Dedifferentiated amniotic fluid mesenchymal stem cell (primary cell): ENCODE data around the gene SLC43A2.

Experiments used
- DNase-seq: peaks from one replicate; pipeline ENCODE4 v3.0.0-alpha.2; 2016; ENCODE audit errors: extremely low spot score

Gene SLC43A2

DNA sequence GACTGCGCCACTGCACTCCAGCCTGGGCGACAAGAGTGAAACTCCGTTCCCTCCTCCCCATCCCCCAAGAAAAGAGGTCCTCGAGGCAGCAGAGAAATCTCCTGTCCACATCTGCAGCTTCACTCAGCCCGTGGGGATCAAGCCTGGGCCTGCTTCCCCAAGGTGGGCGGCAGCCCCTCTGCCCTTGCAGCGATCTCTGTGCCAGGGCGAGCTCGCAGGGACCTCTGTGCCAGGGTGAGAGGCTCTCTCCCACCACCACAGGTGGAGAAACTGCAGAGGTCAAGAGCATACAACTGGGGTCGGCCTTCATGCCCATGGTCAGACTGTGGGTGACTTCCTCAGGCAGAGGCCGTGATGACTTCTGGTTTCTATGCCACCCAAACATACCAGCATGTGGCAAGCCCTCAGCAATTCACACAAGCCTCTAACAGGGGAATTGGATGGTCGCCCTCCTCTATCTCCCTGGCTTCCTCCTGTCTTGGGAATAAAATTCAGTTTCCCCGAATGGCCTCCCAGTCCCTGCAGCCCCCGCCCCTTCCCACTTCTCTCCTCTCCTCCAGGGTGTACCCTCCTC is 5.5 kb downstream of the SLC43A2 start:
- no peak for DNase-seq

DNA sequence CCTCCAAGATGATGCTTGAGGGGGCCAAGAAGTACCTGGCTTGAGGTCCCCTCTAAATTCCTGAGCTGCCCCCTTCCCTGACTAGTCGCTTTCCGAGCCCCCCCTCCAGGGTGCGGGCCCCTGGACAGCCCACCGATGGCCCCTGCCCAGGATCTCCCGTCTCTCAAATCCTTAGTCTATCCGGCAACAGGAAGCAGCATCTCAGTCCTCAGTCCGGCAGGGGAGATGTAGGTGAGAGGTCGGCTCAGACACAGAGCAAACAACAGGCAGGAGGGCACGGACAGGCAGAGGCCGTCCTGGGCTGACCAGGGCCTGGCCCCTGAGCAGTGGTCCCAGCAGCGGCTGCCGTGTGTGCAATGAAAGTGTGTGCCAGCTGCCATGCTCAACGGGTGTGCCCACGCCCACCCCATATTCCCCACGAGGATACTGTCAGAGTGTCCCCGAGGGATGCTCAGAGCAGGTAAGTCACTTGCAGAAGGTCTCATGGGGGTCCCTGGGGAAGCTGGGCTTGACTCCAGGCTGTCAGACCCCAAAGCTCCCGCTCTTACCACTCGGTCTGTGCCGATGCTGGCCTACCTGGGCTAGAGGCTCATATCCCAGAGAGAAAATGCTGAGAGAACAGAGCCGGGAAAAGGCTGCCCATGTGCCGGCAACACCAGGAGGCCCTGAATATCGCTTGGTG is 7.2 kb downstream of the SLC43A2 start:
- DNase-seq = no peak

DNA sequence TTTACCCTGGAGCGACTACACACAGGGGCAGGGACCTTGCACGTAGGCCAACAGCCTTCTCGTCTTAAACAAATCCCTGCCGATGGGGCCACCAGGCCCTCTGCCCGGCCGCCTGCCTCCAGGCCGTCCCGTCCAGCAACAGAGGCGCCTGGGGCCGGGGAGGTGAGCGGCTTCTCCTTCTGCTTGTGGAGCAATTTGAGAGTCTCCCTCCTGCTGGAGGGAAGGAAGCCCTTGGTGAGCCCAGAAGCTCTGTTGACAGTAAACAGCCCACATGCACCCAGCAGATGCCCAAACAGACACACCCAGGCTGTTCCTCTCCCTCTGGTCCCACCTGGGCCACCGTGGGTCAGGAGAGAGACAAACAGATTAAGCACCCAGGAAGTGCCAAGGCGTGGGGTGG is 8.1 kb downstream of the SLC43A2 start:
- no peak for DNase-seq

DNA sequence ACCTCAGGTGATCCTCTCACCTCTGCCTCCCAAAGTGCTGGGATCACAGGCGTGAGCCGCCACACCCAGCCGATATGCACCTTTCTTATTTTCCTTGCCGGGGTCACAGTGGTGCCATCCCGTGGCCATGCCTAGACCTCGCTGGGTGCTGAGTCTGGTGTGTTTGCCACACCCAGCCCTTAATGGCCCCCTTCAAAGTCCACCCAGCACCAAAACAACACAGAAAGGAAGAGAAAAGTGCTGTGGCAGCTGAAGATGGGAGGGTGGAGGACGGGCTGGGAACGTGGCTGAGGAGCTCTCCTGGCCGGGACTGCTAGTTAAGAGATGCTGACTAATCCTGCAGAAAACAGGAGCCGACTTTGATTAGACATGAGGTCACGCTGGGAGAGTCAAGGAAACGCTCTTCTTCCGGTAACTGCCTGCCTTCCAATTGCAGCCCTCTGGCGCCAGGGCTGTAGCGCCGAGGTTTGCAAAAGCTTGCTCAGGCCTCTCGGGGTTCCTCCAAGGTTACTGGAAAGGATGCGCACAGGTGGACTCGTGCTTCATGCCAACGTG is 10.9 kb downstream of the SLC43A2 start:
- DNase-seq = peak; percentile 34

DNA sequence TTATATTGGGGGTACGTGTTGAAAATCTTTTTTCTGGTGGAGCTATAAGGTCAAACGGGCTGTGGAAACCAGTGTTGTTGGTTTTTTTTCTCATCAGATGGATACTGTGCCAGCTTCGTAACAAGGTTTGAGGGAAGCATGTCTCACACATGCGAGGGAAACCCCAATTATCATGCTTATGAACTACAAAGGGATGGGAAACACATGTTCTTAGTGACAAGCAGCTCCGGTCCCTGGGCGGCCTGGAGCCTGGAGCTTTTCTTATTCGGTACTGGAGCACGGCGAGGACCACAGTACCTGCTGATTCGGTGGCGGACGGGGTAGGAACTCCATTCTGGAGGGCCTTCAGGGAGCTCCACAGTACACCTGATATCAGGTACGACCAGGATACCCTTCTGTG is 12.5 kb downstream of the SLC43A2 start:
- no peak for DNase-seq

DNA sequence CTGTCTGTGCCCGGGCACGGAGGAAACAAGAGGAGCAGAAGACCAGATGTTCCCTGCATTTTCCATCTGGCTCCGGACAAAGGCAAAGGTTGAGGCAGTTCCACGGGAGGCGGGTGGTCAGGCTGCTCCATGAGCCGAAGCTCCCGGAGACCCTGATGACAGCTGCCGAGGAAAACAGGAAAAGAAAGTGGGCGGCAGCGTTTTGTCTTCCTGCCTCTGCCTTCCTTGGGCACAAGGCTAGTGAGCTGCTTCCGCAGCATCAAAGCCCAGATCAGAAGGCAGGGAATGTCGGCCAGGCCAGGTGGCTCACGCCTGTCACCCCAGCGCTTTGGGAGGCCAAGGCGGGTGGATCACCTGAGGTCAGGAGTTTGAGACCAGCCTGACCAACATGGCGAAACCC is 16.2 kb downstream of the SLC43A2 start:
- no peak for DNase-seq

DNA sequence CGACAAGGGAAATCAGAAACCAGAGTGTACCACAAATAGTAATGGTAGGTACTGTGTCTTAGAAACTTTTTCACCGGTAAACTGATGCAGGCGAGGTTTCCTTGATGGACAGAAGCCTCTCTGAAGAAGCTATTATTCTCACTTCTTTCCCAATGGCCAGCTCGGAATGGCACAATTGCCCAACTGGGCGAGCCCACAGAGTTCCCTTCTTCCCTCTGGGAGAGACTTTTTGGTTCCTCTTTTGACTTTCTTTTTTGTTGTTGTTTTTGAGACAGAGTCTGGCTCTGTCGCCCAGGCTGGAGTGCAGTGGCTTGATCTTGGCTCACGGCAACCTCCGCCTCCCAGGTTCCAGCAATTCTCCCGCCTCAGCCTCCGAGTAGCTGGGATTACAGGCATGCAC is 16.9 kb downstream of the SLC43A2 start:
- DNase-seq = no peak

DNA sequence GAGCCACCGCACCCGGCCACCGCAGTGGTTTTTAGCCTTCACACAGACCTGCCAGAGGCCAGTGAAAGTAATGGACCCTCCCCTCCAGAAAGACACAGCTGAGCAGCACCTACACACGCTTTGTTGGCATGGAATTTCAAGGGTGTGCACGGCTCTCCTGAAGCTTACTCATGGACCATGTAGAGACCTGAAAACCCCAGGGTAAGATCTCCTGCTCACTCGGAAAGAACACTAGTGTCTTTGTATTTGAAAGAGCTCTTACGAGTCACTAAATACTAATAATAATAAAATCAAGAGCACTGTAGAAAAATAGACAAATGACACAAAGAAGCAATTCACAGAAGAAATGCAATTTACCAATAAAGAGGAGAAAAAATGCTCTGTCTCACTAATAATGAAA is 20.0 kb downstream of the SLC43A2 start:
- no peak for DNase-seq

DNA sequence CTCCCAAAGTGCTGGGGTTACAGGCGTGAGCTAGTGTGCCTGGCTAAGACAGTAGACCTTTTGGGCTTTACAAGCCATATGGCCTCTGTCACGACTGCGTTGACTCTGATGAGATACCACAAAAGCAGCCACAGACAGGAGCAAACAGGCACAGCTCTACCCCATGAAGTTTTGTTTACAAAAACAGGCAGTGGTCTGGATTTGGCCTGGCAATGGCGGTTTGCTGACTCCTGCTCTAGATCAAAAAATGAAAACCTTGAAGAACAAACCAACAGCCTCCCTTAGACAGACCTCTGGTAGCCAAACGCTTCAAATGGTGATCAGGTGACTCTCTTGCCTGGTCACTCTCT is 20.7 kb downstream of the SLC43A2 start:
- DNase-seq = no peak

DNA sequence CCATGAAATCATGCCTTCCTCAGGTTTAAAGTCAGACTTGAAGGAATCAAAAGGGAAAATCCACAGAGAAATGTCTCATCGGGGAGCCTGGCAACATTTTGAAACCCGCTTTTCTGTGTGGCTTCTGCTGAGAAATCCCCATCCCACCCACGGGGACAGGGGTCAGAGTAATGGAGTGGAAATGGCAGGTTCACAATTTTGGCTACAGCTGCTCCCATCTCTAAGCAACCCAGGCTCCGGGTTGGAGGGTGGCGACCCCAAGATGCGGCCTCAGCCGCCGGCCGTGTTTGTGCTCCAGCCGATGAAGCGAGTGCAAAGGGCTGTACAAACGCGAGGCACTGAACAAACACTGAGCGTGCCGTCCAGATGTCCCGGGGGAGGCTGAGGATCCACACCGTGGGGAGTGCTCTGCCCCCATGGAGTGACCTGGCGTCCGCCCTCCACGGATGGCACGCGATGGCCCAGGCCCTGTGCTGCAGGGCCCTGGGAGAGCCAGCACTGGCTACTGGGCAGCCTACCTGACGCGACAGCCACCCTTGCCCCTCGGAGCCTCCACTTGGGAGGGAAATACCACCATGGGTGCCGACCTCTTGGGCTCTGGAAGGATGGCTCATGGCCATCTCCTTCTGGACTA is 22.2 kb downstream of the SLC43A2 start:
- DNase-seq = no peak

DNA sequence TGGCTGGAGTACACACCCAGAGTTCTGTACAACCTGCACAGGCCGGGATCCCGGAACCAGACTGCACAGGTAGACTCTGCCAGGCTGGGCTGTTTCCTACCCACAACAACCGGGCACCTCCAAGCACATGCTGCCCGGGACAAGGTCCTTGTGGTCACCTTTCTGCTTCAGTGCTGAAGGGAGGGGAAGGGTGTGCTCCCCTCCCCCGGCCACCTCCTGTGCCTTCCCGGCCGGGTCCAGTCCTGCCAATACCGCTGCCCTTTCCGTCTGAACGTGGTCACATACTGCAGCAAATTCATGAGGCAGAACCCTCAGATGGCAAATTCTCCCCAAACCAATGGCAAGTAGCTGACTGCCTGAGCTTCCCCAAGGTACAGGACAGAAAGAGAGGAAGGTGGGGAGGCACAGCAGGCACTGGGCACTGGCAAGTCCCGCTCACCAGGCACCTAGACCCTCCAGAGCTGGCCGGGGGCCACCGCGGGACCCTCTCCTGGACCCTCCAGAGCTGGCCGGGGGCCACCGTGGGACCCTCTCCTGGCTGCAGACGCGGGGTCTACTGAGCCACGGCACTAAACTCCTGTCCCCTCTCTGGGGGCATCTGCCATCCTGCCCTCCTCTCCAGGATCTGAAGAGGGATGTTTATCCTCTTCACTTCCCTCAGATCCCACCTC is 22.8 kb downstream of the SLC43A2 start:
- no peak for DNase-seq

DNA sequence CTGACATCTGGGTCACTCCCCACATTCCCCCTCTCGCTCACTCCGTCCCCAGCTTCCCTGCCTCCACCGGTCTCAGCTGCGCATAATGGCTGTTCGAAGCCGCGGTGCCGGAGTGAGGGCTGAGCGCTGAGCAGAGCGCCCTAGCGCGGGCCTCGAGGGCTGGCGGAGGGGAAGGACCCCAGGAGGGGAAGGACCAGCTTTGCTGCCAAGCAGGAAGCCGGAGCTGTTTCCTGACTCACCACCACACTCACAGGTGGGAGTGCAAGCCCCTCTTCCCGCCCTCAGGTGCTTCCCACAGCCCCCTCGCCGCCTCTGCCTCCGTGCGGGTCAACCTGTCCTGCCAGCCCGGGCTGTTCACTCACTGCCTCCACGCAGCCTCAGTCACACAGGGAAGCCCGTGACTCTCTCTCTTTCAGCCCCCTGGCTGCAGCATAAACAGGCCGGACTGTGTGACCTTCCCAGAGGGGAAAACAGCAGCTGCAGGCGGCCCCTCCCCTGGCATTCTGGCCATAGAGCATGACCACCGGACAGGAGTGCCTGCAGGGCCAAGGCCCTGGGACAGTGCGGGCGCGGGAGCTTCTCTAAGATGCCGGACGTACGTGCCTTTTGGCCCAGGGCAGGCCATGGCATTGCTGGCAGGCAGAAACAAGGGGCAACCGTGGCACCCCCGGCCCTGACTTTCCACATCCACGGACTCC is 23.7 kb downstream of the SLC43A2 start:
- DNase-seq = no peak

DNA sequence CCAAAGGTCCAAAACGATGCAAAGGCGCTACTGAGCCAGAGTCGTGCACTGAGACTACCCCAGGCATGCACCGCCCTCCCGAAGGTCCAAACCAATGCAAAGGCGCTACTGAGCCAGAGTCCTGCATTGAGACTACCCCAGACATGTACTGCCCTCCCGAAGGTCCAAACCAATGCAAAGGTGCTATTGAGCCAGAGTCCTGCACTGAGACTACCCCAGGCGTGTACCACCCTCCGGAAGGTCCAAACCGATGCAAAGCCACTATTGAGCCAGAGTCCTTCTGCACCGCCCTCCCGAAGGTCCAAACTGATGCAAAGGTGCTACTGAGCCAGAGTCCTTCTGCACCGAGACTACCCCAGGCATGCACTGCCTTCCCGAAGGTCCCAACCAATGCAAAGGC is 27.1 kb downstream of the SLC43A2 start:
- no peak for DNase-seq

DNA sequence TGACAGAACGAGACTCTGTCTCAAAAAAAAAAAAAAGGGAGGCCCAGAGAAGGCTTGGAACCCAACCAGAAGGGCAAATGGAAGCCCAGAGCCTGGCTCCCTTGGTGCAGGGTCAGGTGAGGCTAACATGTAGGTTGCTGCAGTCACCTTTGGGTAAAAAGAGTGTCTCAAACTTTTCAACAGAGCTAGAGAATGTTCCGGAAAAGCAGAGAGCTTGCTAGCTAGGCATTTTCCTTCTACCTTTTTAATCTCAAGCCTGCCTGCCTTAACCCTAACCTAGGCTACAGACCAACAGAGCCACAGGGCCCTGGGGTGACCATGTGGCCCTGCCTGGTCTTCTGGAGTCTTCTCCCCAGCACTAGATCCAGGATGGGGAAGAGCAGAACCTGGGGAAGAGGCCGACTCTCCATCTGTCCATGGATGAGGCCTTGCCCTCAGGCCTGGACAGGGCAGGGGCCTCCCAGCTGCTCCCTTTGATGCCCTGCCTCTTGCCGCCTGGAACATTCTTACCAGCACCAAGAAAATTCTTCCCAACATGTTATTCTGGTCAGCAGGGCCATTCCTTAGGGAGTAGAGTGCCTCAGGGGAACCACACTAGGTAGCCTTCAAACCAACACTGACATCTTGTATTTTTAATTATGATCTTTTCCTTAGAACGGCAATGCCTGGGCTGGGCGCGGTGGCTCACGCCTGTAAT is 30.1 kb downstream of the SLC43A2 start:
- DNase-seq = no peak

DNA sequence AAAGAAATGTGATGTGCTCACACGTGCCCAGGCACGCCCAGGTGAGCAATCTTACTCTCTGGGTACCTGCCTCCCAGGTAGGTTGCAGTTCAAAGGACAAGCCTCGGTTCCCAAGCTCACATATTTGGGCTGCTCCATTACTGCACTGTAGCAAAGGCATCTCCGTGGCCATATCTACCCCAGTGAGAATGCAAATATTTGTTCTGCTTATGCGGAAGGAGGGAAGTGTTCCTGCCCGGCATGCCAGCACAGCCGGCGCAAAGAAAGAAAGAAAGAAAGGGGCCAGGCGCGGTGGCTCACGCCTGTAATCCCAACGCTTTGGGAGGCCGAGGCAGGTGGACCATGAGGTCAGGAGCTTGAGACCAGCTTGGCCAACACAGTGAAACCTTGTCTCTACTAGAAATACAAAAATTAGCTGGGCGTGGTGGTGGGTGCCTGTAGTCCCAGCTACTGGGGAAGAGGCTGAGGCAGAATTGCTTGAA is 30.7 kb downstream of the SLC43A2 start:
- DNase-seq = no peak

DNA sequence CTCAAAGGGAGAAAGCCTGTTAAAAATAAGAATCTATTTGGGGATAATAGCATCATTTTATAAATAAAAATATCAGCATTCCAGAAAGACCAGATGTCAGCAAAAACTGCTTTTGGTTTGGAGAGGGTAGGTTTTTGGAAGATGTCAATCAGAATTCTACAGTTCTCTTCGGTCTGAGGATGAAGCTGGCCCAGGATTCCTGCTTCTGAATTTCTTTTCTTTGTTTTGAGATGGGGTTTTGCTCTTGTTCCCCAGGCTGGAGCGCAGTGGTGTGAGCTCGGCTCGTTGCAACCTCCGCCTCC is 35.1 kb downstream of the SLC43A2 start:
- no peak for DNase-seq

DNA sequence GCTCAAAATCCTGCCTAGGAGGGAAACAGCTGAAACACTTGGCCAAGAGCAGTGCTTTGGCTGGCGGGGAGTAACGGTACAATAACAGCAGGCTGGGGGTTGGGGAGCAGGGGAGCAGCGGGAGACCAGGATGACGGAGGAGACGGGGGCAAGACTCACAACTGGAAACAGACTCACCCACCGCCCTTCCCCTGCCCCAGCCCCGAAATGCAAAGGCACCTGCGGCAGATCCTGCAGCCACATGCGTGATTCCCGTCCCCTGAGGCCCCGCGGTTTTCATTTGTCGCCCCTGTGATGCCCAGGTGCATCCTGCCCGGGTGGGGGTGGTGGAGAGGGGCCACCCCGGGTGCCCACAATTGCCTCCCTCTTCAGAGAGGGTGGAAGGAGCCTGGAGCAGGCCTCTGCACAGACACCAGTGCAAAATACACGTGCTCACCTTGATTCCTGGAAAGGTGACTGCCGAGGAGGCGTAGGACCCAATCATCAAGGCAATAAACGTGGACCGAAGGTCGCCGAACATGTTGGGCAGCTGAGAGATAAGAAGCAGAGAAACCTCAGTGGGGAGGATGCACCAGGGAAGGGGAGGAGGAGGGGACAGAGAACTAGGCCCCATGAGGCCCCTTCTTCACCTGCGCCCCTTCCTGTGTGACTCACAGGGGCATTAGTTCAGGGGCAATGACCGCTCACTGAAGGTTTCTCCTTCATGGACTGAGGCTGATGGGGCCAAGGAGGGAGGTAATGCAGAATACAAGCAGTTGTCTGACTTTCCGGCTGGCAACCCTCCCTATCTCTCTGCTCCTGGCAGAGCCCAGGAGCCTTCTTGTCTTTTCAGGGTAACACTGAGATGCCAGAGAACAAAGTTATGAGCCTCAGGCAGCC is 35.6 kb downstream of the SLC43A2 start:
- DNase-seq = no peak

DNA sequence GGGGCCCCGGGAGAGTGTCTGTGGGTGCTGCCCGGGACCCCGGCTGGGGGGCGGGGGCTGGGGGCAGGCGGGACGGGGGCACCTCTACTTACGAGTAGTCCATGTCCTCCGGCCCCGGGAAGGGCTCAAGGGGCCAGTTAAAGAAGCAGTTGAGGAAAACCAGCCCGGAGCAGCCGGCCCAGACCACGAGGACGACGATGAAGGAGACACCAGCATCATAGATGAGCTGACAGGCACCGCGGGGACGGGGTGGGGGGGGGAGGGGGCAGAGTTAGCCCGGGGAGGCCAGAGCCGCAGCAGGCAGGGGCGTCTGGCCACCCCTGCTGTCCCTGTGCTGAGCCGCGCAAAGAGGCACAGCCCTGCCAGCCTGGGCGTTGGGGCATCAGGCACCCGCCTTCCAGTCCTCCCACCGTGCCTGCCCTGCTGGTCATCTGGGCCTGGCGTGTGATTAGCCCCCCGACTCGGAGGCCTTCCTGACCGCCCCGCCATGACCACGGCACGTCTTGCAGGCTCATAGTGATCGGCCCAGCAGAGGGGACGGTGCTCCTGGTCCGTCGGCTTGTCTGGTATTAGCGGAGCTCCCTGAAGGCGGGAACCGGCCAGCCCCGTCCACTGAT is 37.1 kb downstream of the SLC43A2 start:
- no peak for DNase-seq

DNA sequence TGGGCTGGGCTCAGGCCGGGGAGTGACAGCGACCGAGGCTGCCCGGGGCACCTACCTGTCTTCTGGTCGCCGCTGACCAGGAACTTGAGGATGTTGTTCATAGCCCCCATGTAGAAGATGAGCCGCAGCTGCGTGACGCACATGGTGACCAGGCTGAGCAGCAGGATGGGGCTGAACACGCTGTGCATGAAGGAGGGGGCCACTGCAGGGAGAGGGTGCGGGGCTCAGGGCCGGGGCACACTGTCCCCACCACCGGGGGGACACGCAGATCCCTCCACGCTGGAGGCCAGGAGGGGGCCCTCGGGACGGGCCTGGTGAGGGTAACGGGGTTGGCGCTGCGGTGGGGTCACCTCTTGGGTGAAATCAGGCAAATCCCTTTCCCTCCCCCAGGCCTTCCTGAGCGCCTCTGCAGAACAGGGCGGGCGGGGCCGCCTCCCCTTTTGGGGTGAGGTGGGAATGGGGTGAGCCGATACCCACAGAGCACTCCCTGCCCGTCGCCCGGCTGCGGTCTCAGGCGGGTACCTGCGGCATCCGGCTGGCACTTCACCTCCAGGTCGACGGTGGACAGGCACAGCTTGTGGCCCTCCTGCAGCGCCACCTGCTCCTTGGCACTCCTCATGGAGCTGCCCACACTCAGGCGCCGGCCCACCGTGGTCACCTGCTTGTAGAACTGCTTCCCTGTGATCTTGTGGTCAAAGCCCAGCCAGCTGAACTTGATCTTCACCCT is 37.7 kb downstream of the SLC43A2 start:
- DNase-seq = no peak
